ENCODE results near the gene SRGAP2B. TPM values are rescaled to one million over a fixed set of nuclear protein-coding genes. Genes with fewer than 3 reads are reported as not detected.
"Not testable (repeated sequence)": the region's sequence is repeated elsewhere in the genome, so short reads cannot be mapped to it uniquely, and the experiment has no call there.

Gene SRGAP2B
- total RNA-seq (2014; rRNA removed; shearing (Covaris generic)), result 14.3 and 22.0 TPM in 2 replicates

GRCh38 chr1:145095284-145096057 is at the start of gene SRGAP2B, which contains the start of gene FAM72D:
SRGAP2B (minus strand) TSS chr1:145095328; CDS start chr1:145092901, 2,427 bp downstream.
FAM72D (plus strand) TSS chr1:145095974; CDS start chr1:145096848, 874 bp downstream.
- not testable (repeated sequence) for DNase-seq (ENCODE audit: low read depth)

GRCh38 chr1:145144264-145144913 is 49.3 kb upstream of the SRGAP2B start:
- DNase-seq (ENCODE audit: low read depth), result not testable (repeated sequence)

GRCh38 chr1:145140549-145140948 is 45.4 kb upstream of the SRGAP2B start:
- not testable (repeated sequence) for DNase-seq (ENCODE audit: low read depth)

- not testable (repeated sequence) for DNase-seq (ENCODE audit: low read depth)
Measured at GRCh38 chr1:145134476-145134875, 39.3 kb upstream of the SRGAP2B start.

- DNase-seq (ENCODE audit: low read depth), result peak; percentile 34
Measured at GRCh38 chr1:145128697-145129469, 33.8 kb upstream of the SRGAP2B start.

GRCh38 chr1:145127144-145127543 is 32.0 kb upstream of the SRGAP2B start:
- DNase-seq (ENCODE audit: low read depth), result not testable (repeated sequence)

GRCh38 chr1:145125112-145125511 is 30.0 kb upstream of the SRGAP2B start:
- not testable (repeated sequence) for DNase-seq (ENCODE audit: low read depth)

GRCh38 chr1:145123992-145124641 is 29.0 kb upstream of the SRGAP2B start:
- DNase-seq (ENCODE audit: low read depth), result not testable (repeated sequence)

- DNase-seq (ENCODE audit: low read depth), result not testable (repeated sequence)
Measured at GRCh38 chr1:145123062-145123395, 27.9 kb upstream of the SRGAP2B start.

GRCh38 chr1:145122344-145123061 is 27.4 kb upstream of the SRGAP2B start:
- DNase-seq (ENCODE audit: low read depth), result not testable (repeated sequence)

GRCh38 chr1:145119842-145120241 is 24.7 kb upstream of the SRGAP2B start:
- DNase-seq (ENCODE audit: low read depth), result not testable (repeated sequence)

- not testable (repeated sequence) for DNase-seq (ENCODE audit: low read depth)
Measured at GRCh38 chr1:145115587-145116493, 20.7 kb upstream of the SRGAP2B start.

- DNase-seq (ENCODE audit: low read depth), result not testable (repeated sequence)
Measured at GRCh38 chr1:145114560-145115057, 19.5 kb upstream of the SRGAP2B start.

GRCh38 chr1:145112703-145113102 is 17.6 kb upstream of the SRGAP2B start:
- not testable (repeated sequence) for DNase-seq (ENCODE audit: low read depth)

- DNase-seq (ENCODE audit: low read depth), result not testable (repeated sequence)
Measured at GRCh38 chr1:145111674-145112073, 16.5 kb upstream of the SRGAP2B start.

- not testable (repeated sequence) for DNase-seq (ENCODE audit: low read depth)
Measured at GRCh38 chr1:145103294-145103693, 8.2 kb upstream of the SRGAP2B start.

- DNase-seq (ENCODE audit: low read depth), result not testable (repeated sequence)
Measured at GRCh38 chr1:145101725-145102124, 6.6 kb upstream of the SRGAP2B start.

- DNase-seq (ENCODE audit: low read depth), result not testable (repeated sequence)
Measured at GRCh38 chr1:145094655-145095211, 395 bp downstream of the SRGAP2B start.

GRCh38 chr1:145093517-145094149 is 1.5 kb downstream of the SRGAP2B start:
- not testable (repeated sequence) for DNase-seq (ENCODE audit: low read depth)

Measured in Daoy (cell line).